Activated T-cell treated with anti-CD3 and anti-CD28 coated beads for 4 hours (primary cell): ENCODE results near the gene CBX8.

Experiments used
- DNase-seq: peaks from one replicate; pipeline ENCODE4 v3.0.0-alpha.2; 2020

CBX8 gene

DNA sequence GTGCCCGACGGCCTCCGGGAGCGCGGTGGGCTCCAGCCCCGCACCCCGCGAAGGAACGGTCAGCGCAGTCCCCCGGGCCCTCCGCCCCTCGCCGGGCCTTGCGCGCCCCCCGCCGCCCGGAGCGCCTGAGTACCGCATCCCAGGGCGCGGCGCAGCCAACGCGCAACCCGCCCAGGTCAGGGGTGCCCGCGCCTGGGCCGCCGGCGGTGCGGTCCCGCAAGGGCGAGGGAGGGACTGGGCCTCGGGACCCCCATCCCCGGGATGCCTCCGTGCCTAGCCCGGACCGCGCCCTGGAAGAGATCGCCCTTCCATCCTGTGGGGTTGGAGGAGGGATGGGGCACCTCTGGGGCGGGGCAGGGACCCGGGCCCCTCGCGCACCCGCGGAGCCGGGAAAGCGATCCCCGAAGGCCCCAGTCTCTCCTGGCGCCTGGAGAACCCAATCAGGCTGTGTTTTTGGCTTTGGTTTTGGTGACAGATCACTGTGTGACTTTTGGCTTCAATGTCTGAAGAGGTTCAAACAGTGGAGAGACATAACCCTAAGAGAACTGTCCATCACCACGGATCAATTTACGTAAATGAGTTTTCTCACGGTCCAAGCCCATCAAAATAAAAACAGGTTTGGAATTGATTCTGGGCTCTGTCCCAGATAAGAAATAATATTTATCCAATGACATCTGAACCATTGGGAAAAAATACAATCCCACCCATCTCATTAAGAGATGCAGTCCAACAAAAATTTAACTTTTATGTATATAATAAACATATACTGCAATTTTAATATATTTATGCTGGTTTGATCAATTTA lies 48.4 kb downstream of the CBX8 start:
- DNase-seq = no peak

DNA sequence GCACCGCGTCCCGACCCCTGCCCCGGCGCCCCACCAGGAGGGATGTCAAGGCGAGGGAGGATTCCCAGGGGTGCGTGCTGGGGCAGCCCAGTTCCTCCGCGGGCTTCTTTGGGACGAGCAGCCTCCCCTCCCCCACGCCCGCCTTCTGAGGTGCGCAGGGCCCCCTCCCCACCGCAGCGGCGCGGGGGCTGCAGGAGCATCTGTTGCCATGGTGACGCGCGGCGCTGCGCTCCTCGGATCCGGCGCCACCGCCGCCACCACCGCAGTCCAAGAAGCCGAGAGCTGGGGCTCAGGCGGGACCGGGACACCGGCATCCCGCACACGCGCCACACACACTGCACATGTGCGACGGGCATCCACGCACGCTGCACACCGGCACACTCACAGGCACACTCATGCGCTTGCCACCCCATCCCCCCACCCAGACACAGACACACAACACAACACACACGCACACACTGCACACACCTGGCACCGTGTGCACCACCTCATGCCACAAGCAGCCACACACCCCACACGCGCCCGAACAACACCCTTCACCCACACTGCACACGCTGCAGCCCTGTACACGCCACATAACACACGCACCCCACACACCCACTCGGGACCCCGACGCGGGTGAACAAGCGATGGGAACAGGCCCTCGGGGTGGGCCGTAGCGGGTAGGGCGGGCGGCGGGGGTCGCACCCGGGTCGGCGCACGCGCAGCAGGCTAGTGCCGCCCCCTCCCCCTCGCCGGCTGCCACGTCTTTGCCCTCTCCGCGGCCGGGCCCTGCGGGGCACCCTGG lies 49.2 kb downstream of the CBX8 start:
- DNase-seq = no peak

DNA sequence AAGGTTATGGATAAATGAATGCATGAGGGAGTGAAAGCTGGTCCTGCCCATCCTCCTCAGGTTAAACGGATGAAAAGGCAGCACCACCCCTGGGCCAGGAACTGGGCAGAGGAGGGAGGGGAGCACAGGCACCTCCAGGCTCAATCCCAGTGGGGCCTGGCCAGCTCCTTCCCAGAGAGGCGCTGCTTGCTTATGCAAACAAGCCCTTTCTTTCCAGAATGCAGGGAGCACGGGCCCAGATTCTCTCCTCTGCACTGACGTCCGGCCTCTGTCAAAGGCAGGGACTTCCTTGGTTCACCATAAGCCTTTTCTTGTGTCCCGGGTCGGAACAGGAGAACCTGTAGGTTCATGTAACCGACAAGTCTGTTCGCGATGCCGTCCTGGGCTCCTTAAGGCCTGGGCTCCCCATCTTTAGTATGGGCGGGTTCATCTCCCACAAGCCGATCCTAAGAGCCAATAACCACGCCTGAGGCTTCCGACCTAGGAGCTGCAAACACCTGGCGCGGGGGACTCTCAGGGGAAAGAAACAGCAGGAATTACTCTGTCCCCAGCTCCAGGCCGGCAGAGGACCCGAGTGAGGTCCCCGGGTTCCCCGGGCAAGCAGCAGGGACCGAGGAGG lies 49.9 kb downstream of the CBX8 start:
- no peak for DNase-seq

DNA sequence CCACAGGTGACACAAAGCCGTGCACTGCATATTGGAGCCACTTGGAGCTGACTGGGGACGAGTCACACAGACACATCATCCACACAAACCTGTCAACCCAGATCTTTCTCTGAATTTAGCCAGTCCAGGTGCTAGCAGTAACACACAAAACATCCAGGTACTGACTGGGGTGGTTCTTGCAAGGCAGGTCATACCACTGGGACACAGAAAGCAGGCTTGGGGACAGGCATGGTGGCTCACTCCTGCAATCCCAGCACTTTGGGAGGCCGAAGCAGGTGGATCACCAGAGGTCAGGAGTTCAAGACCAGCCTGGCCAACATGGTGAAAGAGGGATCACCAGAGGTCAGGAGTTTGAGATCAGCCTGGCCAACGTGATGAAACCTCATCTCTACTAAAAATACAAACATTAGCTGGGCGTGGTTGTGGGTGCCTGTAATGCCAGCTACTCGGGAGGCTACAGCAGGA lies 51.2 kb downstream of the CBX8 start:
- no peak for DNase-seq

DNA sequence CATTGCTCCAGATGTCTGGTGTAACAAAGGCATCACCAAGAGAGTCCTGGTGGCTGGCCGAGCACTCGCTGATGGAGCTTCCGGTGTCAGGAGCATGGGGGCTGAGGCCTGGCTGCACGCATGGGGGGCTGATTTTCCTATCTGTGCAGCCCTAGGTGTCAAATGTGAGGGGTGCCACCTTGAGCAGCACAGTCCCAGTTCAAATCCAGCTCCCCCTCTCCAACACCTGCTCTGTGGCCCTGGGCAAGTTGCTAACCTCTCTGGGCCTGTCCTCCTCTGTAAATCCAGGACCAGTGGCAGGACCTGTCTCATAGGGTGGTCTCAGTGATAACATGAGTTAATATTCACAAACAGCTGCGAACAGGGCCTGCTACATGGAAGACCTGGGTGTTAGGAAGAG lies 53.3 kb downstream of the CBX8 start:
- DNase-seq = no peak

DNA sequence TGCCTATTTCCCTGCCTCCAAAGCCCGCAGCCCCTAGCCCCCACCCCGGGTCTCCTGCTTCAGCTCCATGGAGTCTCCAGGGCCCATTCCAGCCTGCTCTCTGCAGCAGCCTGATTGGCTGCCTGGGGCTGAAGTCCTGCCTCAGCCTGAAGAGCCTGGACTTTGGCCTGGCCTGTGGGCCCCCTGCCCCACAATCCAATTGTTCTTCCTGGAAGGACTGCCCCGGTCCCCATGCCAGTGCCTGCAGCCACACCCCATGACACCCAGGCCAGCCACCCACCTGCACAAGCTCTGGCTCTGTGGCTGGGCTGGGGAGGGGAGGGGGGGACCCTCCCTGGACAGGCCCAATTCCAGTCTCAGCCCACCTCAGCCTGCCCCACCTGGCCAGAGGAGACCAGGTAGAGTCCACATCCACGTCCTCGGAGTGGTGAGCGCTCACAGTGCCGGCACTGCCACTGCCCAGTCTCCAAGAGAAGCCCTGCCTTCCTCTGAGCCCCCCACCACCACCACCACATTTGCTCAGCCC lies 53.9 kb downstream of the CBX8 start:
- DNase-seq = no peak

DNA sequence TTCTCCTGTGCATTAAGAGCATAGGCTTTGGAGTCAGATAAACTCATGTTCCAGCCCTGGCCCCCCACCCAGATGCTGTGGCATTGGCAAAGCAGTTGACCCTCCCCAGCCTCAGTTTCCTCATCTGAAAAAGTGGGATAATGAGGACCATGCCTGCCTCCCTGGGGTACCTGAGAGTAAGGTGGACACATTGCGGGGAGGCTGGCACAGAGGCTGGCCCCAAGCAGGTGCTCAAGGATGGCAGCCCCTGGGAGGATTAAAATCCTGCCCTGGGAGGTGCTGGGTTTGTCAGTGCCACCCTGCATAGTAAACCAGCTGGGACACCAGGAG lies 54.3 kb downstream of the CBX8 start:
- no peak for DNase-seq
